Measurements from ENCODE around the gene AFF3.
A peak's percentile ranks its signal among the peaks of the same experiment; 100 is the strongest.

The AFF3 gene

GRCh38 chr2:99880148-99880963 lies 262.0 kb downstream of the AFF3 start:
- peak; percentile 61 for DNase-seq (ENCODE audit: low spot score)

GRCh38 chr2:99879481-99879880 lies 262.9 kb downstream of the AFF3 start:
- DNase-seq (ENCODE audit: low spot score): no peak

- DNase-seq (ENCODE audit: low spot score): peak; percentile 84
Observed at GRCh38 chr2:99878581-99879350, 263.6 kb downstream of the AFF3 start.

- DNase-seq (ENCODE audit: low spot score): no peak
Observed at GRCh38 chr2:99877963-99878362, 264.4 kb downstream of the AFF3 start.

- DNase-seq (ENCODE audit: low spot score): no peak
Observed at GRCh38 chr2:99876956-99877355, 265.4 kb downstream of the AFF3 start.

- DNase-seq (ENCODE audit: low spot score): no peak
Observed at GRCh38 chr2:99875627-99876201, 266.7 kb downstream of the AFF3 start.

- no peak for DNase-seq (ENCODE audit: low spot score)
Observed at GRCh38 chr2:99868260-99868659, 274.1 kb downstream of the AFF3 start.

GRCh38 chr2:99867770-99868169 lies 274.6 kb downstream of the AFF3 start:
- DNase-seq (ENCODE audit: low spot score): peak; percentile 88

GRCh38 chr2:99865818-99866676 lies 276.3 kb downstream of the AFF3 start:
- DNase-seq (ENCODE audit: low spot score): no peak

GRCh38 chr2:99864561-99865553 lies 277.5 kb downstream of the AFF3 start:
- no peak for DNase-seq (ENCODE audit: low spot score)

- no peak for DNase-seq (ENCODE audit: low spot score)
Observed at GRCh38 chr2:99863903-99864270, 278.5 kb downstream of the AFF3 start.

- no peak for DNase-seq (ENCODE audit: low spot score)
Observed at GRCh38 chr2:99863236-99863902, 279.0 kb downstream of the AFF3 start.

GRCh38 chr2:99862566-99862965 lies 279.8 kb downstream of the AFF3 start:
- no peak for DNase-seq (ENCODE audit: low spot score)

- no peak for DNase-seq (ENCODE audit: low spot score)
Observed at GRCh38 chr2:99861376-99861760, 281.0 kb downstream of the AFF3 start.

GRCh38 chr2:99860720-99861375 lies 281.5 kb downstream of the AFF3 start:
- no peak for DNase-seq (ENCODE audit: low spot score)

GRCh38 chr2:99858951-99859596 lies 283.3 kb downstream of the AFF3 start:
- no peak for DNase-seq (ENCODE audit: low spot score)

GRCh38 chr2:99857867-99858444 lies 284.4 kb downstream of the AFF3 start:
- no peak for DNase-seq (ENCODE audit: low spot score)

- DNase-seq (ENCODE audit: low spot score): no peak
Observed at GRCh38 chr2:99857372-99857771, 285.0 kb downstream of the AFF3 start.

GRCh38 chr2:99856119-99856518 lies 286.3 kb downstream of the AFF3 start:
- DNase-seq (ENCODE audit: low spot score): no peak

All from kidney capillary endothelial cell (primary cell).